ENCODE results near the gene TNFAIP8L2.
"Not testable (repeated sequence)": the region's sequence is repeated elsewhere in the genome, so short reads cannot be mapped to it uniquely, and the experiment has no call there.

The TNFAIP8L2 gene

GRCh38 chr1:151146412-151147131, 9.9 kb upstream of the TNFAIP8L2 start, which contains the start of gene SEMA6C:
SEMA6C (minus strand) TSS chr1:151146631; CDS start chr1:151142621, 4,010 bp downstream.
- peak; percentile 91 for DNase-seq

- no peak for DNase-seq
Measured at GRCh38 chr1:151147132-151147503, 9.3 kb upstream of the TNFAIP8L2 start.

DNA sequence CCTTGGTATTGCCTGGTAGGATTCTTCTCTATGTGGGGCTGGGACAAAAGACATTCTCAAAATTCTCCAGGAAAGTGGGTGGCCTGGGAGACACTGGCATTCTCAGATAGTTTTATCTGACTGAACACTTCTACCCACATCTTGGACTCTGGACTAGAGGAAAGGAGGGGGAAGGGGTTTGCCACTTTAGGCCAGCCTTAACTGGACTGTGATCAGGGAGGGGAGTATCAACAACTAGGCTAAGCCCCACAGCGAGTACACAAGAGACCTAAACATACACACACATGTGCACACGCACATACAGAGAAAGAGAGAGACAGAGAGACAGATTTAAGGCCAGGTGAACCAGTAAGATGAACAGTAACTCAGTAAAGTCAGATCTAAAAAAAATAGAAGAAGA, 8.8 kb upstream of the TNFAIP8L2 start:
- no peak for DNase-seq

- peak; percentile 72 for DNase-seq
Measured at GRCh38 chr1:151157067-151157531, 650 bp downstream of the TNFAIP8L2 start.

DNA sequence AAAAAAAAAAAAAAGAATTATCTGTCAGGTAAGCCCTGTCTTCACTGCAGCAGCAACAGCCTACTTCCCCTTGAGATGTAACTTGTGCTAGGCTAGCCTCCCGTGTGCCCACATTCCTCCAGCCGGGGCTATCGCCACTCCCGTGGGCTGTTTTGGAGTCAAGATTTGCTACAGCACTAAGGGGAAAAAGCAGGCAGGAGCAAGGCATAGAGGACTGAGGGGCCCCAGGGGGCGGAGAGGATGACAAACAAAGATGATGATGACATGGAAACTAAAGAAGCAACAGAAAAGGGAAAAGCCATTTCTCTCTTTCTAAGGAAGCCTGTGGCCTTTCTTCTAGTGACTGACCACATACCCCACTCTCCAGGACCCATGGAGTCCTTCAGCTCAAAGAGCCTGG, 1.9 kb downstream of the TNFAIP8L2 start:
- peak; percentile 77 for DNase-seq

- DNase-seq = no peak
Measured at GRCh38 chr1:151158751-151159251, 2.4 kb downstream of the TNFAIP8L2 start.

DNA sequence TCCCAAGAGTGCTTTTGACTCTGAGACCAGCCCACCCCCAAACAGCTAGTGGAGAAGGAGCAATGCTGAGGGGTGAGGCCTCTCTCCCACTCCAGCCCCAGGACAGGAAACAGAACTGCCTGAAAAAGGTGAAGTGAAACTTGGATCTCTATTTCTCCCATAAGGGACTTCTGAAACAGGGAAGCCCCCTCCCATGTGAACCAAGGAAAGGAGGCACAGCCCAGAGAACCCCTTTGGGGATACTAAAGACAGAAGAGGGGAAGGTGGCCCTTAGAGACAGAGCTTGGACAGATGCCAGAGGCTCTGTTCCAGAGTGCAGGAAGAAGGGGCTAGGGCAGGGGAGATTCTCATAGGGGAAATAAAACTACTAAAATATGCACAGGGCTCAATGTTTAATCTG, 2.9 kb downstream of the TNFAIP8L2 start:
- no peak for DNase-seq

DNA sequence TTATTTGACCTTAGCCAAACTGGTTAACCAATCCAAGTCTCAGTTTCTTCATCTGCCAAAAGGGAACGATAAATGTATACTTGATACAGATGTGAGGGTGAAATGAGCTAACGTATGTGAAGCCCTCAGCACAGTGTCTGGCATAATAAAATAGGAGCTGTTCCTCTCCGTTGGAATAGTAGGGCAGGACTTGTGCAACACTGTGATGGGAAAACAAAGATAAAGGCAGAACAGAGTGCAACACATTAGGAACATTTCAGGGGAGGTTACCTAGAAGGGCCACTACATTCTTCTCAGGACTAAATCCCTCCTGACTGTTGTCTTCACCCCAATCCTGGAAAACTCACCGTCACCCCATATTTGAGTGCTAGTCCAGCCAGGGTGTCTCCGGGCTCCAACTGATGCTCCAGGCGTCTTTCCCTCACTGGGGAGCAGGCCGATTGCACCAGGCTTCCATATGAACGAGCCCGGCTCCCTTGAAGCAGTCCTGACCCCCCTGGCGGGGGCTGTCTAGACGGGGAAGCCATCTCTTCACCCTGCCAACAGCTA, 8.4 kb downstream of the TNFAIP8L2 start:
- no peak for DNase-seq

- DNase-seq = no peak
Measured at GRCh38 chr1:151165281-151165737, 8.9 kb downstream of the TNFAIP8L2 start.

- peak; percentile 94 for DNase-seq
Measured at GRCh38 chr1:151165738-151166504, 9.5 kb downstream of the TNFAIP8L2 start, which contains the start of the genes LYSMD1 and SCNM1. LYSMD1 (minus strand) TSS chr1:151165902; CDS start chr1:151165258, 644 bp downstream. SCNM1 (plus strand) TSS chr1:151166144; CDS start chr1:151166153, 9 bp downstream.

- no peak for DNase-seq
Measured at GRCh38 chr1:151166505-151166956, 10.1 kb downstream of the TNFAIP8L2 start.

DNA sequence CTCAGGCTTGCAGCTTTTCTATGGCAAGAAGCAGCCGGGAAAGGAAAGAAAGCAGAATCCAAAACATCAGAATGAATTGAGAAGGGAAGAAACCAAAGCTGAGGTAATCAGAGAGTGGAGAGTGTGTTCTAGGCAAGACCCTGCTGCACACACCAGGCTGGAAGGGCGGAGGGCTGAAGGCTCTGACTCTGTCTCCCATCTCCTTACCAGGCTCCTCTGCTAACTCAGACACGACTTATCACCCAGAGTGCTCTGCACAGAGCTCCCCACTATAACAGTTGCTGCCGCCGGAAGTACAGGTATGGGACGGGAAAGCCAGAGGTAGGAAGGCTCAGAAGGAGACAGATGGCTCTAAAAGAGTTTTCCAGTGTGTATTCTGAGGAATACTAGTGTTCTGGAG, 10.7 kb downstream of the TNFAIP8L2 start:
- DNase-seq = no peak

DNA sequence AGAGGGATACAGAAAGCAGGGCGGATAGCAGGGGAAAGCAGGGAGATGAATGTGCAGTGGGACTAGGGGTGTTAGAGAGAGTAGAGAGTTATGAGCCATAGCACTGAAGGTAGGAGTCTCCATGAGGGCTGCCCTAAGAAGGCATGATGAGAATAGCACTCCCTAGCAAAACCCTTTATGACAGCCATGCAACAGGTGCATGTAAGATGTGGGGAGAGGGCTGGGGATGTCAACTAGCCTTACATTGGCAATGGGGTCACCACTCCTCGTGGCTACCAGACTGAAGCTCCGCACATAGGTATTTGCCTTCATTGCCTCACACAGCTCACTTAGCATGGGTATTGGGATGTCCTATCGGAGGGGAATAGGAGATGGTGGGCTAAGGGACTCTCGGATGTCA, 14.7 kb downstream of the TNFAIP8L2 start:
- DNase-seq = no peak

DNA sequence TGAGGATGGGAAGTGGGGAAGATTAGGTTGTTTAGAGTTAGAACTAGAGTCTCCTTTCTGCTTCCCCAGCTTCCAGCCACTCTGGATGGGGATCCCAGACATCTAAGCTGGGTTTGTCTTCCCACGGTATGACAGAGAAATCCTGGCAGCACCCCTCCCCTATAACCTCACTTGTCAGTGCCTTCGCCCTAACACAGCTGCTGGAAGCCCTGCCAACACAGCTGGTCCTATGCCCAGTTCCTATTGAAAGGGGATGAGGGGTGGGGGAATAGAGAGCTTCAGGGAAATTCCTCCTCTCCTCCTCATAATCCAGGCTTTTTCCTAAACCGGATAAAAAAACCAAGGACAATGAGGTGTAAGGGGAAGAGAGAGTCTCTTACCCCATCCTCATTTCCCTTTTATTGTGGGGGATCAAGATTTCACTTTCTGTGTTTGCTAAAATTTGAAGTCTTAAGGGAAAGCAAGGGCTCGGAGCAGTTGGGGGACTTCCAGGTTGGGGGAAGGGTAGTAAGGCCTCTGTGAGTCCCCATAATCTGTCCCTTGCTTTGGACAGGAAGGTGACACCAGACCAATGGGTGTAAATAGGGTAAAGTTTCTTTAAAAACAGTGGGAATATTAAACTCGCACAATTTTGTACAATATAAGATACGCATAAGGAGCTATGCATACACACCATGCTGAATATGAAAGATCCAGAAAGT, 18.7 kb downstream of the TNFAIP8L2 start:
- no peak for DNase-seq

- DNase-seq = no peak
Measured at GRCh38 chr1:151175863-151176262, 19.4 kb downstream of the TNFAIP8L2 start, which contains the start of gene TMOD4. TMOD4 (minus strand) TSS chr1:151175981; CDS start chr1:151174875, 1,106 bp downstream.

- no peak for DNase-seq
Measured at GRCh38 chr1:151176514-151177045, 20.1 kb downstream of the TNFAIP8L2 start.

GRCh38 chr1:151184211-151184610, 27.8 kb downstream of the TNFAIP8L2 start:
- no peak for DNase-seq

GRCh38 chr1:151187205-151187604, 30.8 kb downstream of the TNFAIP8L2 start:
- DNase-seq = no peak

GRCh38 chr1:151188667-151189066, 32.2 kb downstream of the TNFAIP8L2 start:
- DNase-seq = not testable (repeated sequence)

- DNase-seq = peak; percentile 88
Measured at GRCh38 chr1:151189637-151190445, 33.4 kb downstream of the TNFAIP8L2 start, which contains the start of gene VPS72. VPS72 (minus strand) TSS chr1:151190197; CDS start chr1:151190121, 76 bp downstream.

GRCh38 chr1:151192047-151192446, 35.6 kb downstream of the TNFAIP8L2 start:
- DNase-seq = no peak
